GM19099 (cell line): Measurements from ENCODE around the gene IFNAR2.

ENCODE experiments used
- POLR2A ChIP-seq: IDR thresholded peaks from 3 replicates; pipeline ENCODE4 v1.6.1; 2011; ENCODE audit warnings: low read depth; ENCODE audit not compliant: insufficient read length; ENCODE audit errors: extremely low read depth

IFNAR2 gene

GRCh38 chr21:33229784-33230544, at the start of gene IFNAR2:
Gene IFNAR2 (plus strand): TSS chr21:33229938. CDS start chr21:33241923, 11,985 bp downstream.
- TF ChIP-seq POLR2A, result peak; percentile 74

- no peak for TF ChIP-seq POLR2A
Observed at GRCh38 chr21:33185852-33186251, 43.9 kb upstream of the IFNAR2 start.

- TF ChIP-seq POLR2A, result no peak
Observed at GRCh38 chr21:33187276-33187675, 42.5 kb upstream of the IFNAR2 start.

GRCh38 chr21:33189237-33189636, 40.5 kb upstream of the IFNAR2 start:
- no peak for TF ChIP-seq POLR2A

GRCh38 chr21:33189824-33190223, 39.9 kb upstream of the IFNAR2 start:
- no peak for TF ChIP-seq POLR2A

- TF ChIP-seq POLR2A, result no peak
Observed at GRCh38 chr21:33196941-33197374, 32.8 kb upstream of the IFNAR2 start.

- TF ChIP-seq POLR2A, result no peak
Observed at GRCh38 chr21:33197496-33197895, 32.2 kb upstream of the IFNAR2 start.

GRCh38 chr21:33198346-33199099, 31.2 kb upstream of the IFNAR2 start:
- no peak for TF ChIP-seq POLR2A

GRCh38 chr21:33199100-33199464, 30.7 kb upstream of the IFNAR2 start:
- TF ChIP-seq POLR2A, result no peak

- no peak for TF ChIP-seq POLR2A
Observed at GRCh38 chr21:33199516-33200217, 30.1 kb upstream of the IFNAR2 start.

GRCh38 chr21:33201956-33202355, 27.8 kb upstream of the IFNAR2 start:
- no peak for TF ChIP-seq POLR2A

GRCh38 chr21:33202464-33203363, 27.0 kb upstream of the IFNAR2 start:
- no peak for TF ChIP-seq POLR2A

- TF ChIP-seq POLR2A, result no peak
Observed at GRCh38 chr21:33203371-33203724, 26.4 kb upstream of the IFNAR2 start.

- no peak for TF ChIP-seq POLR2A
Observed at GRCh38 chr21:33205476-33205875, 24.3 kb upstream of the IFNAR2 start.

- no peak for TF ChIP-seq POLR2A
Observed at GRCh38 chr21:33206771-33207281, 22.9 kb upstream of the IFNAR2 start.

GRCh38 chr21:33207449-33208149, 22.1 kb upstream of the IFNAR2 start:
- TF ChIP-seq POLR2A, result no peak
